HepG2 (cell line): ENCODE measurements around the gene COASY. TPM values are rescaled to one million over a fixed set of nuclear protein-coding genes. Genes with fewer than 3 reads are reported as not detected.

Experiments used
- ADNP ChIP-seq: sonication (generic); formaldehyde crosslinking; IDR thresholded peaks from 2 replicates; pipeline ENCODE4 v1.4.0; 2020; ENCODE audit warnings: missing genetic modification reagents
- DNMT1 ChIP-seq: sonication (generic); formaldehyde crosslinking; IDR thresholded peaks from 2 replicates; pipeline ENCODE4 v1.5.1; 2020; ENCODE audit warnings: mild to moderate bottlenecking, missing genetic modification reagents
- HNRNPK ChIP-seq: fragments of 200-400 bp; formaldehyde crosslinking; IDR thresholded peaks from 2 replicates; pipeline ENCODE4 v1.6.1; 2018; ENCODE audit warnings: low read length, low read depth, moderate library complexity, mild to moderate bottlenecking; ENCODE audit not compliant: poor library complexity, severe bottlenecking
- HNRNPL ChIP-seq: fragments of 200-400 bp; formaldehyde crosslinking; IDR thresholded peaks from 2 replicates; pipeline ENCODE4 v1.6.1; 2017; ENCODE audit warnings: mild to moderate bottlenecking, low read depth, low read length
- NCOA1 ChIP-seq: sonication (generic); formaldehyde crosslinking; IDR thresholded peaks from 2 replicates; pipeline ENCODE4 v1.9.0; 2021; ENCODE audit warnings: missing genetic modification reagents
- RFXAP ChIP-seq: sonication (generic); formaldehyde crosslinking; IDR thresholded peaks from 2 replicates; pipeline ENCODE4 v1.4.0; 2020; ENCODE audit warnings: missing genetic modification reagents, borderline replicate concordance
- SIX4 ChIP-seq: sonication (generic); formaldehyde crosslinking; IDR thresholded peaks from 2 replicates; pipeline ENCODE4 v1.4.0; 2020; ENCODE audit warnings: missing genetic modification reagents
- THAP7 ChIP-seq: sonication (generic); formaldehyde crosslinking; IDR thresholded peaks from 2 replicates; pipeline ENCODE4 v1.8.1; 2023; ENCODE audit warnings: mild to moderate bottlenecking, missing genetic modification reagents
- TIGD3 ChIP-seq: sonication (generic); formaldehyde crosslinking; IDR thresholded peaks from 2 replicates; pipeline ENCODE4 v1.5.1; 2020; ENCODE audit warnings: mild to moderate bottlenecking, missing genetic modification reagents, borderline replicate concordance
- XBP1 ChIP-seq: sonication (generic); formaldehyde crosslinking; IDR thresholded peaks from 2 replicates; pipeline ENCODE4 v1.5.0; 2020; ENCODE audit warnings: missing genetic modification reagents
- ZBTB2 ChIP-seq: sonication (generic); formaldehyde crosslinking; IDR thresholded peaks from 2 replicates; pipeline ENCODE4 v1.8.0; 2022; ENCODE audit warnings: low read depth, missing genetic modification reagents
- ZFP36L1 ChIP-seq: sonication (generic); formaldehyde crosslinking; IDR thresholded peaks from 2 replicates; pipeline ENCODE4 v1.8.0; 2022; ENCODE audit warnings: mild to moderate bottlenecking, missing genetic modification reagents, moderate library complexity
- ZNF30 ChIP-seq: sonication (generic); formaldehyde crosslinking; IDR thresholded peaks from 2 replicates; pipeline ENCODE4 v1.5.0; 2020; ENCODE audit warnings: mild to moderate bottlenecking, missing genetic modification reagents
- ZNF335 ChIP-seq: sonication (generic); formaldehyde crosslinking; IDR thresholded peaks from 2 replicates; pipeline ENCODE4 v1.4.0; 2020; ENCODE audit warnings: missing genetic modification reagents
- ZNF556 ChIP-seq: sonication (generic); formaldehyde crosslinking; IDR thresholded peaks from 2 replicates; pipeline ENCODE4 v1.4.0; 2020; ENCODE audit warnings: mild to moderate bottlenecking, missing genetic modification reagents, borderline replicate concordance
- ZNF574 ChIP-seq: sonication (generic); formaldehyde crosslinking; IDR thresholded peaks from 2 replicates; pipeline ENCODE4 v1.4.0; 2020; ENCODE audit warnings: missing genetic modification reagents
- ZNF687 ChIP-seq: sonication (generic); formaldehyde crosslinking; IDR thresholded peaks from 2 replicates; pipeline ENCODE4 v1.5.1; 2020; ENCODE audit warnings: mild to moderate bottlenecking, missing genetic modification reagents, moderate library complexity
- polyA plus RNA-seq, 8 experiments: library from polyadenylated mRNA; depleted of rRNA in 3 of 8; stranded (reverse) in 7 of 8; unstranded in 1 of 8; fragments of >200 nt; fragmentation: Illumina TruSeq in 4 of 8; extraction: Trizol in 4 of 8; gene quantifications; 2 replicates each; pipeline versions ENCODE4 v1.2.1 to v1.2.3, GENCODE V29; 2011 to 2016; ENCODE audit warnings: low read depth in 4 of 8, missing spikeins in 1 of 8, mixed read lengths in 1 of 8; ENCODE audit not compliant: insufficient read depth in 1 of 8
- total RNA-seq, 5 experiments: library from RNA; depleted of rRNA; stranded (reverse); fragments of >200 nt; fragmentation: Illumina TruSeq; extraction: Trizol; gene quantifications; 2 replicates each; pipeline ENCODE4 v1.2.3, GENCODE V29; 2016; ENCODE audit warnings: low read depth in 1 of 5

The COASY gene
- total and polyA plus RNA-seq, 2 of the 13 experiments (the other 11 are each of a cell fraction or from before 2014, with no cell fraction given) = 90.7 to 125 TPM

- peak; percentile 95 for TF ChIP-seq ZNF574 (CRISPR knock-in tag)
- 0 out of 2 replicates have a peak, but pooled peaks have one; percentile 22 for TF ChIP-seq XBP1 (CRISPR knock-in tag)
- peak; percentile 89 for TF ChIP-seq ZBTB2 (CRISPR knock-in tag)
- peak; percentile 14; the same call in 1 of the 2 replicates for TF ChIP-seq TIGD3 (CRISPR knock-in tag)
- TF ChIP-seq ZNF556 (CRISPR knock-in tag) = peak; percentile 96; the same call in 1 of the 2 replicates
- peak; percentile 91 for TF ChIP-seq NCOA1
- peak; percentile 95 for TF ChIP-seq DNMT1 (CRISPR knock-in tag)
- TF ChIP-seq HNRNPK = no peak
- TF ChIP-seq ADNP = 0 out of 2 replicates have a peak, but pooled peaks have one; percentile 6
- TF ChIP-seq ZNF30 = 0 out of 2 replicates have a peak, but pooled peaks have one; percentile 3
- peak; percentile 99 for TF ChIP-seq ZNF687 (CRISPR knock-in tag)
- TF ChIP-seq ZNF335 (CRISPR knock-in tag) = peak; percentile 76; the same call in 1 of the 2 replicates
- TF ChIP-seq RFXAP = peak; percentile 75; the same call in 1 of the 2 replicates
- peak; percentile 44; the same call in 1 of the 2 replicates for TF ChIP-seq HNRNPL
- peak; percentile 97 for TF ChIP-seq THAP7 (CRISPR knock-in tag)
- peak; percentile 96 for TF ChIP-seq ZFP36L1 (CRISPR knock-in tag)
- TF ChIP-seq SIX4 (CRISPR knock-in tag) = no peak
Measured at GRCh38 chr17:42554250-42555121, 7.5 kb upstream of the COASY start (continued).
